GM21619 (cell line): Measurements from ENCODE around the gene NDRG2.

ENCODE experiments used
- ATAC-seq: cut with Tn5 transposase; IDR thresholded peaks from one replicate; pipeline ENCODE4 v1.9.1; 2021; ENCODE audit not compliant: unreplicated experiment

The NDRG2 gene

DNA sequence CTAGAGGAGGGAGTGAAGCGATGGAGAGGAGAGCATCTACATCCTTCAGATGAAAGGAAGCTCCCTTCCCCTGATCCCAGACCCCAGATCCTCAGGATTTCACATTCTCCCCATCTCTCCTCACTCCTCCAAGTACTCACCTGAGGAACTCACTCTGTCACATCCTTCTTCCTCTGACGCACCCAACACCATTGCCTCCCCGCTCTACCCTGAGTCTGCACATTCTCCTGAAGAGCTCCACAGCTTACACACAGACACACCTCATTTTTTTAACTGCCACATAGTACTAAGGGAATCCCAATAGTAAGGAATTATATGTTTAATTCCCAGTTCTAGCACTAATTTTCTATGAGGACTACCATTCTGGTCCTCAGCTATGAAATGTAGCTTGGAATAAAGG, 51.4 kb downstream of the NDRG2 start:
- ATAC-seq, result no peak

DNA sequence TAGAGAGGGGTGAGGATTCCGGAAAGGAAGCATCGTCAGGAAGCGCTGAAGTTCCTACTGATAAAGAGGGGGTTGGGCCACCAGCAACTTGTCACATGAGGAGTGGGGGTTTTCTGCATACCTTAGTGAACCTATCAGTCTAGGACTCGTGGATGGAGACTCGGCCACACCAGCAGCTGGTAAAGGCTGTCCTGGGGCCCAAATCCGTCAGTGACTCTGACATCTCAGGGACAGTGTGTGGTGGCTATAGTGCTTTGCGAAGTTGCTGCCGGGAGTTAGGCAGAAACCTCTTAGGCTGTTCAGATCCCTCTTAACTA, 53.2 kb downstream of the NDRG2 start:
- ATAC-seq, result peak; percentile 23

DNA sequence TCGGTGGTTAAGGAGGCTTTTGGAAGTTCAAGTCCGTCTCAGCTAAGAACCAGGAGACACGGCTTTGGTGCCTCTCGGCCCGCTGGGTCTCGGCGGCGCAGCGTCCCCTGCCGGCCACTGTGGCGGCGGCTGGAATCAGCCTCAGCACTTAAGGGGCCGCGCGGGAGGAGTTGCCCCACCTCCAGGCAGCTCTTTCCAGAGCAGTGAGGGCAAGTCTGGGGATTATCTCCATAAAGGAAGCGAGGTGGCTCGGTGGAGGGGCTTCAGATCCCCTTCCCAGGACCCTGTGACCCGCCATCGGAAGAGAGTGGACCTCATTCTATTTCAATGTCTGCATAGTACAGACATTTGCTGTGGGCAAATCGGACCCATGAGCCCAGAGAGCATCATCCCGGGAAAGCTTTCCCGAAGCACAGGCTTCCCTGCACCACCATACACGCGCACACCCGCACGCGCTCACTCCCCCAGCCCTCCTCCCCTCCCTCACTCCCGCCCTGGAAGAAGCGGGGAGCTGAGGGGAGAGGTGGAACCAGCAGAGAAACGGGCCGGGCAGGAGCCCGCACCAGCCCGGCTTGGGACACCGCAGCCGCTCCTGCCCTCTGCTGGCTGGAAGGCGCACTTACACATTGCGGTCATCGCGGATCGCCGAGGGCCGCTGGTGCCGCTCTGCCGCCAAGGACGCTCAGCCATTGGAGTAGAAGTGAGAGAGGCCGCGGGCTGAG, 53.7 kb downstream of the NDRG2 start:
- peak; percentile 93 for ATAC-seq

- no peak for ATAC-seq
These were observed 54.2 kb downstream of the NDRG2 start for GRCh38 chr14:20970647-20970982.

- no peak for ATAC-seq
These were observed 55.5 kb downstream of the NDRG2 start for GRCh38 chr14:20969336-20969735.
